HEK293 (cell line): Measurements from ENCODE around the gene EPS8.

ENCODE experiments used
- CTCF ChIA-PET: fragments of 350-600 bp; formaldehyde crosslinking; extraction: SDS; loops from one replicate; lab custom pipeline; 2021; ENCODE audit warnings: antibody characterized with exemption; lab: Yijun Ruan, JAX
- POLR2A ChIA-PET: fragments of 300-600 bp; formaldehyde crosslinking; extraction: SDS; loops from one replicate; lab custom pipeline; 2020; ENCODE audit warnings: antibody characterized with exemption, inconsistent platforms; lab: Yijun Ruan, JAX
- H3K27ac ChIP-seq: fragments of 200-500 bp; sonication (Bioruptor generic); 2 replicates; pipeline ENCODE4 v1.5.1; 2014; ENCODE audit warnings: low read depth, low read length, control low read depth, inconsistent platforms; ENCODE audit errors: extremely low read depth
- H3K36me3 ChIP-seq, 2 experiments: fragments of 200-500 bp in 1 of 2; sonication (Bioruptor generic) in 1 of 2; 1 replicate in 1 of 2; 2 replicates in 1 of 2; pipeline ENCODE4 v1.5.1; 2014 to 2017; ENCODE audit warnings: inconsistent platforms in 2 of 2, low read length in 2 of 2; ENCODE audit not compliant: control insufficient read depth in 2 of 2, insufficient read depth in 1 of 2
- H3K4me1 ChIP-seq: fragments of 200-500 bp; sonication (Bioruptor generic); 2 replicates; pipeline ENCODE4 v1.5.1; 2014; ENCODE audit warnings: mild to moderate bottlenecking, low read length, inconsistent platforms; ENCODE audit not compliant: control insufficient read depth, insufficient read depth
- H3K4me3 ChIP-seq: 2 replicates; pipeline ENCODE4 v1.5.1; 2011; ENCODE audit warnings: low read depth, mild to moderate bottlenecking, control low read depth, low read length, moderate library complexity
- H3K9me3 ChIP-seq: fragments of 200-500 bp; sonication (Bioruptor generic); 2 replicates; pipeline ENCODE4 v1.5.1; 2014; ENCODE audit warnings: low read depth, low read length, inconsistent platforms; ENCODE audit not compliant: control insufficient read depth, insufficient read depth
- BCL6B ChIP-seq: fragments of 450-650 bp; formaldehyde crosslinking; IDR thresholded peaks from 2 replicates; pipeline ENCODE4 v1.5.1; 2017; ENCODE audit warnings: missing biosample characterization, missing genetic modification characterization
- GFI1B ChIP-seq: fragments of 450-650 bp; formaldehyde crosslinking; IDR thresholded peaks from 2 replicates; pipeline ENCODE4 v1.5.1; 2016; ENCODE audit warnings: missing biosample characterization, missing genetic modification characterization
- KLF10 ChIP-seq: fragments of 450-650 bp; IDR thresholded peaks from 2 replicates; pipeline ENCODE4 v1.5.1; 2018; ENCODE audit warnings: missing biosample characterization, mild to moderate bottlenecking, missing genetic modification characterization
- MEIS1 ChIP-seq: sonication (generic); formaldehyde crosslinking; IDR thresholded peaks from 2 replicates; pipeline ENCODE4 v1.8.1; 2022; ENCODE audit warnings: missing genetic modification reagents, mild to moderate bottlenecking, borderline replicate concordance
- PRDM6 ChIP-seq: fragments of 450-650 bp; formaldehyde crosslinking; IDR thresholded peaks from 2 replicates; pipeline ENCODE4 v1.5.1; 2017; ENCODE audit warnings: missing biosample characterization, missing genetic modification characterization
- SCRT1 ChIP-seq: fragments of 450-650 bp; formaldehyde crosslinking; IDR thresholded peaks from 2 replicates; pipeline ENCODE4 v1.5.1; 2016; ENCODE audit warnings: missing biosample characterization, missing genetic modification characterization, borderline replicate concordance
- SCRT2 ChIP-seq: fragments of 450-650 bp; formaldehyde crosslinking; IDR thresholded peaks from 2 replicates; pipeline ENCODE4 v1.5.1; 2016; ENCODE audit warnings: missing biosample characterization, missing genetic modification characterization
- ZFHX2 ChIP-seq: fragments of 450-650 bp; formaldehyde crosslinking; conservative IDR thresholded peaks from 2 replicates; pipeline ENCODE4 v1.5.1; 2016; ENCODE audit warnings: missing biosample characterization, missing genetic modification characterization
- ZIC2 ChIP-seq: fragments of 450-650 bp; formaldehyde crosslinking; IDR thresholded peaks from 2 replicates; pipeline ENCODE4 v1.5.1; 2016; ENCODE audit warnings: missing biosample characterization, missing genetic modification characterization
- ZNF155 ChIP-seq: fragments of 450-650 bp; formaldehyde crosslinking; IDR thresholded peaks from 2 replicates; pipeline ENCODE4 v1.5.1; 2016; ENCODE audit warnings: missing biosample characterization, missing genetic modification characterization
- ZNF157 ChIP-seq: fragments of 450-650 bp; formaldehyde crosslinking; IDR thresholded peaks from 2 replicates; pipeline ENCODE4 v1.5.1; 2016; ENCODE audit warnings: missing biosample characterization, missing genetic modification characterization
- ZNF211 ChIP-seq: fragments of 450-650 bp; formaldehyde crosslinking; IDR thresholded peaks from 2 replicates; pipeline ENCODE4 v1.5.1; 2016; ENCODE audit warnings: low read depth, missing biosample characterization, missing genetic modification characterization
- ZNF248 ChIP-seq: fragments of 450-650 bp; formaldehyde crosslinking; IDR thresholded peaks from 2 replicates; pipeline ENCODE4 v1.5.1; 2017; ENCODE audit warnings: missing biosample characterization, missing genetic modification characterization
- ZNF26 ChIP-seq: fragments of 450-650 bp; formaldehyde crosslinking; IDR thresholded peaks from 2 replicates; pipeline ENCODE4 v1.5.1; 2016; ENCODE audit warnings: missing biosample characterization, missing genetic modification characterization
- ZNF292 ChIP-seq: fragments of 450-650 bp; formaldehyde crosslinking; IDR thresholded peaks from 2 replicates; pipeline ENCODE4 v1.5.1; 2016; ENCODE audit warnings: low read depth, missing biosample characterization, missing genetic modification characterization, borderline replicate concordance
- ZNF394 ChIP-seq: fragments of 450-650 bp; formaldehyde crosslinking; IDR thresholded peaks from 2 replicates; pipeline ENCODE4 v1.5.1; 2016; ENCODE audit warnings: missing biosample characterization, missing genetic modification characterization, mild to moderate bottlenecking, moderate library complexity, borderline replicate concordance
- ZNF571 ChIP-seq: fragments of 450-650 bp; formaldehyde crosslinking; IDR thresholded peaks from 2 replicates; pipeline ENCODE4 v1.5.0; 2017; ENCODE audit warnings: missing biosample characterization, missing genetic modification characterization
- ZNF624 ChIP-seq: fragments of 450-650 bp; formaldehyde crosslinking; IDR thresholded peaks from 2 replicates; pipeline ENCODE4 v1.5.1; 2017; ENCODE audit warnings: missing biosample characterization, missing genetic modification characterization
- ZNF660 ChIP-seq: fragments of 450-650 bp; IDR thresholded peaks from 2 replicates; pipeline ENCODE4 v1.5.1; 2018; ENCODE audit warnings: missing biosample characterization, mild to moderate bottlenecking, missing genetic modification characterization
- ZNF670 ChIP-seq: fragments of 450-650 bp; formaldehyde crosslinking; IDR thresholded peaks from 2 replicates; pipeline ENCODE4 v1.5.1; 2016; ENCODE audit warnings: missing biosample characterization, missing genetic modification characterization, low read depth
- ZSCAN23 ChIP-seq: fragments of 450-650 bp; formaldehyde crosslinking; IDR thresholded peaks from 2 replicates; pipeline ENCODE4 v1.5.1; 2016; ENCODE audit warnings: missing biosample characterization, missing genetic modification characterization
- TF ChIP-seq, protein P1 (sequence below): fragments of 450-650 bp; formaldehyde crosslinking; IDR thresholded peaks from 2 replicates; pipeline ENCODE4 v1.5.1; 2016; ENCODE audit warnings: missing biosample characterization, missing genetic modification characterization
- TF ChIP-seq, protein P2 (sequence below): fragments of 450-650 bp; formaldehyde crosslinking; IDR thresholded peaks from 2 replicates; pipeline ENCODE4 v1.5.1; 2016; ENCODE audit warnings: missing biosample characterization, missing genetic modification characterization

The EPS8 gene

DNA sequence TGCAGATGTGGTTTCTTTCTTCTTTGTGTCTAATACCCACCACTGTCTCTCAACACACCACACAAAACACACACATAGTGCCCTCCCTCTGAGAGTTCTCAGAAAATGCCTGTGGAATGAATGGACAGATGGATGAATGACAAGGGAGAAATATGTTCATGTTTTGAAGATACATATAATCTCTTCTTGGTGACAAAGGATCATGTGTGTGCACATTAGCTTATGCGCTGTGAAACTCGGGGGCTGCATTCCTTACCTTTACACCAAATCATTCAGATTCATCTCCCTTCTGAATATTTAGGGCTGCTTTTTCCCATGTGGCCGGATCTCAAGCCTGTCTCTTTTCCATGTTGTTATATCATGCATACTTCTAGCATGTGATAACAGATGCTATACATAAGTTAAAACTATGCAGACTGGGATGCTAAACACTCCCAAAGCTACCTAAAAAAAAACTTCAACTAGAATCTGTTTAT is 111.4 kb downstream of the EPS8 start:
- no peaks in the 10 kb centered on the region for H3K36me3 ChIP-seq
- no peaks in the 10 kb centered on the region for H3K9me3 ChIP-seq
- H3K4me3 ChIP-seq, result no peak overlapping the region
- POLR2A ChIA-PET, result no interaction called here
- peaks cover 1% of the 10 kb centered on the region; the same call in 1 of the 2 replicates for H3K4me1 ChIP-seq
- TF ChIP-seq ZNF624 (tag by site-specific recombination) (no peak), BCL6B (tag by site-specific recombination) (no peak), ZNF670 (tag by site-specific recombination) (no peak)
- no peak overlapping the region for H3K27ac ChIP-seq
- CTCF ChIA-PET, result interaction anchor here (0.7 kb wide), 1 partner anchor 178 kb away, joined by 3 read pairs; no protein-coding TSS in a partner anchor

GRCh38 chr12:15677228-15677627 is 112.0 kb downstream of the EPS8 start:
- ChIA-PET CTCF (no interaction called here), POLR2A (no interaction called here)
- no peaks in the 10 kb centered on the region for H3K36me3 ChIP-seq
- H3K4me1 ChIP-seq, result no peaks in the 10 kb centered on the region
- TF ChIP-seq PRDM6 (tag by site-specific recombination) (0 out of 2 replicates have a peak, but pooled peaks have one; percentile 14), ZNF157 (tag by site-specific recombination) (no peak), ZNF211 (no peak), MEIS1 (no peak), ZNF571 (no peak), ZNF660 (tag by site-specific recombination) (no peak), ZIC2 (peak; percentile 75), ZFHX2 (tag by site-specific recombination) (no peak)
- H3K4me3 ChIP-seq, result no peak overlapping the region
- no peaks in the 10 kb centered on the region for H3K9me3 ChIP-seq
- H3K27ac ChIP-seq, result no peak overlapping the region

DNA sequence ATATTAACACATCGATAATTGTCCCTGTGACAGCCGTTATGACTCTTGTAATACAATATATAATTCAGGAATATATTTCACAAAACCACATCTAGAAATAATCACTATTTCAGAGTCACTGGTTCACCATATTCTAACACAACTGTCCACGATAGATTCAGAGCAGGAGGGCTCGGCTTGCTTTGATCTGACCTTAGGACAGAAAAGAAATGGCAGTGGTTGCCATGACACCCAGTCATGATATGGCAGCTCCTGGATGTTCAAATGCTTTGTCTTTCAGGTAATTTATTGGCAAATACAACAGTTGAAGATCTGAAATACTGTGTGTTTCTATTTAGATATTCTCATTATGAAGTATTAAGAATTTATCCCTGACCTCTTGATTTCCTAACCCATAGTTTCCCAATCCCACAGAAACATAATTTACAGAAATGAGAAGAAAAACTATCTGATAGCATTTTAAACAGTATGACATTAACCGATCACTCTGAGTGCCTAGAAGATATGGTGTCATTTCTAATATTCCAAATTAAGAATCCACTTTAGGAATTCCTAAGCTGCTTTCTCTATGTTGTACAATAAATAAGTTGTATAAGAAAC is 116.4 kb downstream of the EPS8 start:
- Histone ChIP-seq H3K9me3 (no peaks in the 10 kb centered on the region), H3K4me1 (peaks cover 2% of the 10 kb centered on the region; the same call in 1 of the 2 replicates), H3K4me3 (no peak overlapping the region), H3K27ac (no peak overlapping the region), H3K36me3 (no peaks in the 10 kb centered on the region)
- CTCF ChIA-PET, result no interaction called here
- POLR2A ChIA-PET, result no interaction called here
- TF ChIP-seq ZNF155 (tag by site-specific recombination) (no peak), SCRT2 (tag by site-specific recombination) (no peak), KLF10 (tag by site-specific recombination) (no peak), ZSCAN23 (no peak), BCL6B (tag by site-specific recombination) (no peak), ZNF26 (tag by site-specific recombination) (no peak), SCRT1 (tag by site-specific recombination) (no peak), ZNF248 (tag by site-specific recombination) (no peak), ZNF292 (no peak), ZNF394 (tag by site-specific recombination) (no peak), GFI1B (tag by site-specific recombination) (no peak)
- TF ChIP-seq, protein P1, sequence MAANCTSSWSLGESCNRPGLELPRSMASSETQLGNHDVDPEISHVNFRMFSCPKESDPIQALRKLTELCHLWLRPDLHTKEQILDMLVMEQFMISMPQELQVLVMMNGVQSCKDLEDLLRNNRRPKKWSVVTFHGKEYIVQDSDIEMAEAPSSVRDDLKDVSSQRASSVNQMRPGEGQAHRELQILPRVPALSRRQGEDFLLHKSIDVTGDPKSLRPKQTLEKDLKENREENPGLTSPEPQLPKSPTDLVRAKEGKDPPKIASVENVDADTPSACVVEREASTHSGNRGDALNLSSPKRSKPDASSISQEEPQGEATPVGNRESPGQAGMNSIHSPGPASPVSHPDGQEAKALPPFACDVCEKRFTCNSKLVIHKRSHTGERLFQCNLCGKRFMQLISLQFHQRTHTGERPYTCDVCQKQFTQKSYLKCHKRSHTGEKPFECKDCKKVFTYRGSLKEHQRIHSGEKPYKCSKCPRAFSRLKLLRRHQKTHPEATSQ, result no peak
- TF ChIP-seq, protein P2, sequence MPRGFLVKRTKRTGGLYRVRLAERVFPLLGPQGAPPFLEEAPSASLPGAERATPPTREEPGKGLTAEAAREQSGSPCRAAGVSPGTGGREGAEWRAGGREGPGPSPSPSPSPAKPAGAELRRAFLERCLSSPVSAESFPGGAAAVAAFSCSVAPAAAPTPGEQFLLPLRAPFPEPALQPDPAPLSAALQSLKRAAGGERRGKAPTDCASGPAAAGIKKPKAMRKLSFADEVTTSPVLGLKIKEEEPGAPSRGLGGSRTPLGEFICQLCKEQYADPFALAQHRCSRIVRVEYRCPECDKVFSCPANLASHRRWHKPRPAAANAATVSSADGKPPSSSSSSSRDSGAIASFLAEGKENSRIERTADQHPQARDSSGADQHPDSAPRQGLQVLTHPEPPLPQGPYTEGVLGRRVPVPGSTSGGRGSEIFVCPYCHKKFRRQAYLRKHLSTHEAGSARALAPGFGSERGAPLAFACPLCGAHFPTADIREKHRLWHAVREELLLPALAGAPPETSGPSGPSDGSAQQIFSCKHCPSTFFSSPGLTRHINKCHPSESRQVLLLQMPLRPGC (tag by site-specific recombination), result no peak
